ENCODE results near the gene SERPINA1.

The SERPINA1 gene

DNA sequence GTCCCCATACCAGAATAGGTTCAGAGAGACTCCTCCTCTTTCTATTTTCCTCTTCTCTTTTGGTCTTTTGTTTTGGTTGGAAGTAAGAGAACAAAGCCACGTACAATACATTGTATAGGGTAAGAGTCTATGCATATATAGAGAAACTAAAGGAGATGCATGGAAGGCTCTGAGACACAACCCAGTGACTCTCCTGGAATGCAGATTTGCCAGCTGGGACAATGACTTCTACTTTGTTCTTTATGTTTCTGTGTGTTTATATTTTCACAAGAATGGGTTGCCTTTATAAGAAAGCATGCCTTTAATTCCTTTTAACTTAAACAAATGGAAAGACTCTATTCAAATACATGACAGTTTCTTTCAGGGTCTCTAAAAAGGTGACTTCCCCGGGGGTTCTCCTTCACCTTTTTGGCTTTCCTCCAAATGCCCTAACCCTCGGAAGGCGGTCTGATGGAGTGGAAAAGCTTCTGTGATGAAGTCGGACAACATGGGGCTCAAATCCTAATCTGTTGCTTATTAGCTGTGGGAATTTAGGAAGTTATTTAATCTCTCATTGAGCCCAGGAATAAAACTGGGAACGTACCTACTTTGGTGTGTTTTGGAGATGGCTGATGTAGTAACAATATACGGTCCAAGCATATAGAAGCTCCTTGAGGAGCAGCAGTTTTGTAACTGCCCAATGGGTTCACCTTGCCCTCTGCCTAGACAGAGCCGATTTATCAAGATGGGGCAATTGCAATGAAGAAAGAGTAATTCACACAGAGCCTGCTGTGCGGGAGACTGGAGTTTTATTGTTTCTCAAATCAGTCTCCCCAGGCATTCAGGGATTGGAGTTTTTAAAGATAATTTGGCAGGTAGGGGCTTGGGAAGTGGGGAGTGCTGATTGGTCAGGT lies 9.1 kb upstream of the SERPINA1 start:
- DNase-seq (ENCODE audit: low read depth in 2 of 2), result no peak

DNA sequence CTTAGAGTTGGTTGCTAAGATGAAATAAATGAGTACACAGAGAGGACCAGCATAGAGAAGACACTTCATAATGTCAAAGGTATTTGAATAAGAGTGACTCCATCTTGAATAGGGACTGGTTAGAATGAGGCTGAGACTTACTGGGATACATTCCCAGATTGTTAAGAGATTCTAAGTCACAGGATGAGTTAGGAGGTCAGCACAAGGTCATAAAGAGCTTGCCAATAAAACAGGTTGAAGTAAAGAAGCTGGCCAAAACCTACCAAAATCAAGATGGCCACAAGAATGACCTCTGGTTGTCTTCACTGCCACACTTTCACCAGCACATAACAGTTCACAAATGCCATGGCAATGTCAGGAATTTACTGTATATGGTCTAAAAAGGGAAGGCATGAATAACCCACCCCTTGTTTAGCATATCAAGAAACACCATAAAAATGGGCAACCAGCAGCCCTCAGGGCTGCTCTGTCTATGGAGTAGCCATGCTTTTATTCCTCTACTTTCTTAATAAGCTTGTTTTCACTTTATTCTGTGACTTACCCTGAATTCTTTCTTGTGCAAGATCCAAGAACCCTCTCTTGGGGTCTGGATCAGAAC lies 8.3 kb upstream of the SERPINA1 start:
- DNase-seq (ENCODE audit: low read depth in 2 of 2), result no peak

DNA sequence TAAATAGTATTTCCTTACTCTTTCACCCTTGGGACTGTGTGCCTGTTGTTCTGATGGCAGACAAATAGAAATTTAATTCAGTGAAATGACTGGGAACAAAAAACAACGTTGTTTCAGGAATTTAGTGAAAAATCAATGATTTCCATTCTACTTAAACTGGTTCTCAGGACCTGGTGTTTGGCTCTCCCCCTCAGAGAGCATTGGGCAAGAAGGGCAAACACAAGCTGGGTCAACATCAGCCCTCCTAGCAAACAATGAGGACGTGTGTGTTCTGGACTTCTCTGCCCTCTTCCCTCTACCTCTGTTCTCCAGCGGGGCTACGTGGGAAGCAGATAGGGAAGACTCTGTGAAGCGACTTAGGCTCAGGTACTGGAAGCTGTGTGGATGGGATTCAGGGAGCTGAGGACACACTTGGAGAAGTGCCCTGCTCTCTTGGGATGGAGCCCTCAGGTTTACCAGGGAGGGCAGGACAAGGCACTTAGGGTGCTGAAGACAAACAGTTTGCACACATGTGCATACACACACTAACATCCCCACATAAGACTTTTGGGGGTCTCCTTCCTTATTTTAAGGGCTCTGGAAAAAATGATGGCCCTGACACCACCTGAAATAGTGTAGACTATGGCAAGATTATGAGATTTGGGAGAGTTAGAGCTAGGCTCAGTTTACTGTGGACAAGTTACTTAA lies 7.6 kb upstream of the SERPINA1 start:
- no peak for DNase-seq (ENCODE audit: low read depth in 2 of 2)

DNA sequence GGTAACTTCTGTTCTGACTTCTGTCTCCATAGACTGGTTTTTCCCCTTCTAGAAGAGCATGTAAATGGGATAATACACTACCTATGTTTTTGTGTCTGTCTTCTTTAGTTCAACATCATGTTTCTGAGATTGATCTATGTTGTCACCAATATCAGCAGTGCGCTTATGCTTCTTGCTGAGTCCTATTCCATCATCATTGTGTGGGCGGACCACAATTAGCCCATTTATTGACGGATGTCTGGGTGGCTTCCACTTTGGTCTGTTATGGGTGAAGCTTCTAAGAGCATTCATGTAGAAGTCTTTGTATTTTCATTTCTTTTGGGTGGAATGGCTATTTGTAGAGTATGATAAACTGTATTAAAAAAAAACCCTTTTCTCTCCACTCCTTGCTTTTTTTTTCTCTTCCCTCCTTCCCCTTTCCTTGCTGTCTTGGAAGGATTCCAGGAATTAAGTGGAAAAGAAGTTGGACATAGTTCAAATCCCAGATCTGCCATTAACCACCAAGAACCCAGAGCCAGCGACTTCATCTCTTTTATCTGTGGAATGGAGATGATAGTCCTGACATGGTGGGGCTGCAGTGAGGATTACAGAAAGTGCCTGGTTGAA lies 7.0 kb upstream of the SERPINA1 start:
- no peak for DNase-seq (ENCODE audit: low read depth in 2 of 2)

DNA sequence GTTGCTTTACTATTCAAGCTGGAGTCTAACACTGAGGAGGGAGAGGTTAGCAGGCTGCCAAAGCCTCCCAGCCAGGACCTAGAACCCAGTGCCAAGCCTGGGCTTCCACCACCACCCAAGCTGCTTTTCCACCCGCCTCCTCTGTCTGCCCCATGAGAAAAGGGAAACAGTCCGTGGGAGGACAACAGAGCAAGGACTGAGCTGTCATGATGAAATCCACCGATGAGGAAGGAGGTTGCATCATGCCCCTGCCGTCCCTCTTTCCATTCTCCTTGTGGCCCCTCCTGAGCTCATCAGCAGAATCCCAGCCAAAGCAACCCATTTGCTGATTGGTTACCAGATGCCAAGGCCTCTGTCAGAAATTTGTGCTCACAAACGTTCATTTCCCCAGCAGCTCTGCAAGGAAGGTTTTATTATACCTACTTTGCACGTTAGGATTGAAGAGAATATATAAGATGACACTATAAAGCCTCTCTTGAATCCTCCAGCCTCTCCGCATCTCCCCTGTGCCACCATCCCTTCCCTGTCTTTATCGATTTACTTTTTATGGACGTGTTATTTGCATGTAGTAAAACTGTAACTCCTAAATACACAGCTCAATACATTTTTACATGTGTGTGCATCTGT lies 6.3 kb upstream of the SERPINA1 start:
- DNase-seq (ENCODE audit: low read depth in 2 of 2), result no peak

DNA sequence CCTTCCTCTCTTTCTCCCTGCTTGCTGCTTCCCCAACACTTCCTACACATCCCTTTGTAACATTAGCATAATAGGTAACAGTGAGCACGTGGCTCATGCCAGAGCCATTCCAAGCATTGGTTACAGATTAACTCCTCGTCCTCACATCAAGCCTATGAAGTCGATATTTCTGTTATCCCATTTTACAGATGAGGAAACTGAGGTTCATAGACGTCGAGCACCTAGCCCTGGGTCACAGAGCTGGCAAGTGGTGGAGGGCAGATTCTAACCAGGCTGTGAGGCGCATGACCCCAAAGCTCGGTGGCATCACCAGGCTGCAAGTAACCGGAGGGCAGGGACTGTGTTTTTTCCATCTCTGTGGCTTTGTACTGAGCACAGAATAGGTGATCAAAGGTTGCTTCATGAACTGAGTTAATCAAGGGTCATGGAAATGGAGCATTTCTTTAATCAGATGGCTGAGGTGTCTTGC lies 5.7 kb upstream of the SERPINA1 start:
- no peak for DNase-seq (ENCODE audit: low read depth in 2 of 2)

DNA sequence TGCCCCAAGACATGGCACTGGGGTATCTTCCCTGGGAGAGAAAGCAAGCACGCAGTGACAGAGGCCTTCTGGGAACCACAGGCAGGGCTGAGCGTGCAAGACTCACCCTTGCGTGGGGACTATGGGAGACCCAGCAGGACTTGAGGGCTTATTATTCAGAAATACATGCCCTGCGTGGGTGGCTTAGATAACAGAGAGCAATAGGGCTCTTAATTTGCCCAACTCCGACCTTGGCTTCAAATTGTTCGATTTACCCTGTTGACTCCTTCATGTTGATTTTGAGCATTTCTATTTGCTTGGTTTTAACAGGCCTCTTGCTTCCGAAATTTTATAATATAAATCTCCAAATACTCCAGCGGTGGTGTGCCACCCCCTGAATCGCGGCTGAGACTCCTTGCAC lies 5.1 kb upstream of the SERPINA1 start:
- DNase-seq (ENCODE audit: low read depth in 2 of 2), result no peak

DNA sequence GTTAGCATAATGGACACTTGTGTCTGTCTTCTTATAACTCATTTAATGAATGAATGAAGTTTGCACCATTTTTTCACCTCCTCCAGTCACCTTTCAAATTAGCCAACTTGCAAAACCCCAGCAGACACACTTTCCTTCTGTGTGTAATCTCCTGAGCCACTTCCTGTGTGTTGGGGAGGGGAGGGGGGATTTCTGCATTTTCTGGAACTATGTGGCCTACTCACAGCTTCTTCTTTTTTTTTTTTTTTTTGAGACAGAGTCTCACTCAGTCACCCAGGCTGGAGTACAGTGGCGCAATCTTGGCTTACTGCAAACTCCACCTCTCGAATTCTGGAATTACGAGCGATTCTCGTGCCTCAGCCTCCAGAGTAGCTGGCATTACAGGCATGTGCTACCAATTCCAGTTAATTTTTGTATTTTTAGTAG lies 4.1 kb upstream of the SERPINA1 start:
- DNase-seq (ENCODE audit: low read depth in 2 of 2), result no peak

DNA sequence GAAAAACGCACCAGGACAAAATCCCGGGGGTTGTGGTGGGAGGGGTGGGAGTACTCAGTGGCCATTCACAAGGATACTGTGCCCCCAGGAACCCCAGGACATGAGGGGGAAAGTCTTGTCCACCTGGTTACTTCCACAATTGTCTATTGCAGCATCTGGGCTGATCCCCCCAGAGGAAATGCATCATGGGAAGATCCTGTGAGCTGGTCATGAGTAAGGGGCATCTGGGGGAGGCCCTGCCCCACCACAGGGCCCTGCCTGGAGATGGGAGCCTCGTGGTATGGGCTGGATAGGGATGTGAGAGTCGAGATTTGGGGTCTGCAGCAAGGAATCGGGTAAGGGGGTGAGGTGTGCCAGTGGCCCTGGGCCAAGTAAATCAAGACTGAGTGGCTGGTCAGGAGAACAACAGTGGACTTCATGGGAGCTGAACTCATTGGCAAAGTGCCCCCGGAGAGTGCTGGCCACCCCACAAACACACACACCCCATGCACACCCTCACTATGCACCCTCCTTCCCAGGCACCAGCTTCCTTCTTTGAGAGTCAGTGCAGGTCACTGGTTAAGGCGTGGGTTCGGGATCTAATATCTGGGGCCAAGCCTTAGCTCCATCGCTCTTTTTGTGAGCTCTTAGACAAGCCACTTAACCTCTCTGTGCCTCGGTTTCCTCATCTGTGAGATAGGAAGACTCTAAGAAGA lies 3.0 kb upstream of the SERPINA1 start:
- DNase-seq (ENCODE audit: low read depth in 2 of 2), result no peak

DNA sequence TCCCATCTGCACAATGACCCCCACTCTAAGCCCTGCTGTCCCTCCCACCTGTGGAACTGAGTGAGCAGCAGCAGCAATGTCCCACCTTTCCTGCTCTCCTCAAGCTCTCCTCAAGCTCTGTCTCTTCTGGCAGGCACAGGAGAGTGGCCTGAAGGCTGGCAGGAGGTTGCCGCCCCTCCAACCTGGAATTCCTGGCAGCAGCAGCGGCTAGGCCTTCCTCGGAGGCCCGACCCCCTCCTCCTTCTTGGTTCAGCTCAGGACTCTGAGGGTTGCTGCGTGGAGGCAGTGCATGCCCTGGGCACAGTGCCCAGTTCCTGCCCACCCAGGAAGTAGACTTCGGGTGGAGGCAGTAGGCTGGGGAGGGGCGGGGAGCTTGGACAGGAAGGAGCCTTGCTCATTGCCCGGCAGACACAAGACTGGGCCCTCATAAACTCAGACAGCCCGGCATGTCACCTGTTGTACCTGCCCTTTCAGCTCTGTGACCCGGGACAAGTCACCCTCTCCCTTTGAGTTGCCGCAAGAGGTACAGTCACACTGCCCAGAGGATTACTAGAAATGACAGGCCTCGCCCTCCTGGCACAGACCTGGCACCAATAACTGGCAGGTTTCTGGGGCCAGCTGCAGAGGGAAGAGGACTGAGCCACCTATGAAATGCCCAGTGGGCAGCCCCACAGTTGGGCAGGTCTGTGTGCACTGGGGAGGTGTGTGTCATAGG lies 2.1 kb upstream of the SERPINA1 start:
- no peak for DNase-seq (ENCODE audit: low read depth in 2 of 2)

DNA sequence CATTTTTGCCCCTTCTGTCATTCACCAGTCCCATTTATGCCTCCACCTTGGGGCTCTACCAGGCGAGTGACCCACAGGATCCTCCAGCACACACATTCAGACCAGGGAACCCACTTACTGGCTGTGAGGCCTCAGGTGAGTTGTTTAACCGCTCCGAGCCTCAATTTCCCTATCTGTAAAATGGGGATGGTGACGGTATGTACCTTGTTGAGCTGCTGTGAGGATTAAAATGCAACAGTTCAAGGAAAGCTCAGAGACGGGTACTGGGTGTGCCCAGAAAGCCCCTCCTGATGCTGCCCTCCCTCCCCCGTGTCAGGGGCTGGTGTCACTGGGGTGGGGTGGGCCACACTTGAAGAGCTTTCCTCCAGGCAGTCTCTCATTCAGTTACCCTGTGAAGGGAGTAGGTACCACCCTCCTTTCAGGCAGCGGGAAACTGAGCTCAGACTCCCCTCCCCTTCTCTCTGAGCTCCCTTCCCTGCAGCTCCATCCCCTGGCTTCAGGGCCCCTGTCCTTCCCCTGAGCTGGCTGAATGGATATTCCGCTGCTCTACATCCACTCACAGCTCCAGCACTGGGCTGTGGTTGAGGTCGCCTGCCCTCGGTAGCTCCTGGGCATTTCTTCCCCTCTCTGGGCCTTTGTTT lies 1.4 kb upstream of the SERPINA1 start:
- no peak for DNase-seq (ENCODE audit: low read depth in 2 of 2)

DNA sequence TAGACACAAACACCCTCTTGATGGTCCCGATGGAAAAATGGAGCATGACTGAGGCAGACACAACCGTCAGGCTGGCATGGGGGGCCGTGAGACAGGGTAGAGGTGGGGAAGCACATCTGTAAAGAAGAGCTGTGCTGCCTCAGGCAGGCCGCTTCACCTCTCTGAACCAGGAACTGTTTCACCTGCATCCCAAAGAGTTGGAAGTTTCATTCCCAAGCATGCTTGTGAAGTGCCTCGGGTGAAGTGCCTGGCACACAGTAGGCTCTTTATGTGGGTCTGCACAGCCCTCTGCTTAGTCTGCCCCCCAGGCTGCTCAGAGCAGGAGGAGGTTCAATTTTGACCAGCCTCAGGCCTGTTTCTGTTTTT lies 685 bp upstream of the SERPINA1 start:
- no peak for DNase-seq (ENCODE audit: low read depth in 2 of 2)

DNA sequence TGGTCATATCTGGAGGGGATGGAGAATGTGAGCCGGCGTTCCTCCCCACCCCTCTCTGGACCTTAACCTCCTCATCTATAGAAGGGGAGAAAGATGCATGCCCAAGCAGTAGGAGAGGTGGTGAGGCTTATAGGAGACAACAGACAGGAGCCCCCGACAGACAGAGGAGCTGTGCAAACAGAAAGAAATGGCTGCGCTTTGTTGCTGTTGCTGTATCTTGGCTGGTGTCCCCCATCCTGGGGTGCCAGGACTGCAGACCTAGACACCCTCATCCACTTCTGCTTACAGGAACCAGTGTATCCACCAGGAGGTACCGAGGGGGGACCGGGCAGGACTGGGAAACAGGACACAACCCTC lies 397 bp downstream of the SERPINA1 start:
- no peak for DNase-seq (ENCODE audit: low read depth in 2 of 2)

DNA sequence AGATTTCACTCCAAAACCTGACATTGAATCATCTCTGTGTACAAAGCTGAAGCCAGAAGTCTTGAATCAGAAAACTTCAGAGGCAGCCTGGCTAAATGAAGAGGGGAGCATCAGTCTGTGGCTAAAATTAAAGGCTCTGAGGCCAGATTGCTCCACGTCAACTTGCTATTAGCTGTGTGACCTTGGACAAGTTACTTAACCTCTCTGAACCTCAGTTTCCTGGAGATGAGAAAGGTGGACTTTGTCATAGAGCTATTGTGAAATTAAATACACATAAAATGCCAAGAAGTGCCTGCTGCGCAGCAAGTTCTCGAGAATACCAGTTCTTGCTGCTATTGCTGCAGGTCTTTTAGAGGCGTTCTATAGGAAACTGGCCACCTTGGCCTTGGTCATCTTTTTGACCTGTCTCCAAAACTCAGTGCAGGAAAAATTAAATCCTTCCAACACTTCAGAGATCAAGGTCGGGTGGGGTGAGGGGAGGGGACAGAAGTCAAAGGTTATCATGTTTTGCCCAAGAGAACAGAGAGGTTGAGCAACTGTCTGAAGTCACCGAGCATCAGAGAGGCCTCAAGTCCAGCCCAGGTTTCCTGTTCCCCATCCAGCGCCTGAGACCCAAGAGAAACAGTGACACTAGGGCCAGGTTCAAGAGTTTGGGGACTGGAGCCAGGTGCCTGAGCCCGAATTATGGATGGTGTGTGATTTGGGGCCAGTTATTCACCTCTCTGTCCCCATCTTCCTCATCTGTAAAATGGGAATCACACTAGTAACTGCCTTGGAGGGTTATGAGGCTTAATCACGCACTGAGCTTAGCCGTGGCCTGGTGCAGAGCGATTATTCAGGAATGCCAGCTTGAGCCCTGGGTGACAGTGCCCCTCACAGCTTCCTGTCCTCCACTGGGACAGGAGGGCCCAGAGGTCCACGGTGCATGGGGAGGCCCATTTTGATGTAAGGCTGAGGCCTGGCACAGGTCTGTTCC lies 1.1 kb downstream of the SERPINA1 start:
- DNase-seq (ENCODE audit: low read depth in 2 of 2), result no peak

DNA sequence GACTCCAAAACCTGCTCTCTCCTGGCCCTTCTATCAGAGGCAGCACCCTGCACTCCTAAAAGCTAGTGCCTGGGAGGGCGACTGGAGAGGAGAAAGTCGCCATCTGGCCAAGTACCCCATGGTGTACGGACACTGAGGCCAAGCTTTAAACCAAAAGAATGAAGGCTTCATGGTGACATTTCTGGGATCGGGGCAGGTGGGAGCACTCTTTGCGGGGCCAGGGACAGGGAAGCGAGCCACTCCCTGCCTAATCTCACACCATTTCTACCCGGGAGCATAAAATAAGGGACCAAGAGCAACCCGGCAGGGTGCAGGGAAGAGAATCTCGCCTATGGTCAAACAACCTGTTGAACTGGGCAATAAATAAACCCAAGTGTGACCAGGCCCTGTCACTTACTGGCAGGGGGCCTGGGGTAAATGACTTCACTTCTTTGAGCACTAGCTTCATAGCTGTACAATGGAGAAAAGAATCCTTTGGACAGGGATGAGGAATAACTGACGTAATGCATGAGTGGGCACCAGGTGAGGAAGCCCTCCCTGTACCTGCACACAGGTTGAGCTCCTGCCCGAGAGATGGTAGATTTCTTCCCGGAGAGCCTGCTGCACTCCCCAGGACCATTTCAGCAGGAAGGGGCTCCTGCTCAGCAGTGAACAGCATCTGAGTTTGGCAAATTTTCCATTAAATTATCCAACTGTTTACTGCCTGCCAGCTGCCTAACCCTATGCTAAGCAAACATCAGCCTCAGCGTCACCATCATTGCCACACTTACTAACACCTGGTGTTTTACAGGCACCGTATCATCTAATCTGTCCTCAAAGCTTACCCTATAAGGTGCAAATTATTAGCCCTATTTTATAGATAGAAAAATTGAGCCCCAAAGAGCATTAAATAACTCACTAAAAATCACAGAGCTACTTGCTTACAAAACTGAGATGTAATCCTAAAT lies 2.0 kb downstream of the SERPINA1 start:
- no peak for DNase-seq (ENCODE audit: low read depth in 2 of 2)

DNA sequence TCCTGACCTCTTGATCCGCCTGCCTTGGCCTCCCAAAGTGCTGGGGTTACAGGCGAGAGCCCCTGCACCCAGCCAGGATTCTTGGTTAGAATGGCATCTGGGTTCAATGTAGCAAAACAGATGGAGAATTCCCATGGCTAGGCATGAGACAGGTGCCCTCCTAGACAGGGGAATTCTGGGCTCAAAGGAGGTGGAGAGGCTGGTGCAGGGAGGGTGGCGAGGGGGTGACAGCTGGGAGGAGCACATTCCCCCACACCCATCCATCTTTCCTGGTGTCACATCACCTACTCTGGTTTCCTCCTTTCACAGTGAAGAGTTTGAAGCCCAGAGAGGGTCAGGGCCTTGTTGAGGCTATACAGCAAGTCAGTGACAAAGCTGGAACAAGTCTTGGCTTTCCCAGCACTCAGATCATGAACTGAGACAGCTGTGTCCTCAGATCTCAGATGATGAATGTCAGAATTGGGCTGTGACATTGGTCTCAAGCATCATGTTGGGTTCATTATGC lies 2.8 kb downstream of the SERPINA1 start:
- DNase-seq (ENCODE audit: low read depth in 2 of 2), result no peak

DNA sequence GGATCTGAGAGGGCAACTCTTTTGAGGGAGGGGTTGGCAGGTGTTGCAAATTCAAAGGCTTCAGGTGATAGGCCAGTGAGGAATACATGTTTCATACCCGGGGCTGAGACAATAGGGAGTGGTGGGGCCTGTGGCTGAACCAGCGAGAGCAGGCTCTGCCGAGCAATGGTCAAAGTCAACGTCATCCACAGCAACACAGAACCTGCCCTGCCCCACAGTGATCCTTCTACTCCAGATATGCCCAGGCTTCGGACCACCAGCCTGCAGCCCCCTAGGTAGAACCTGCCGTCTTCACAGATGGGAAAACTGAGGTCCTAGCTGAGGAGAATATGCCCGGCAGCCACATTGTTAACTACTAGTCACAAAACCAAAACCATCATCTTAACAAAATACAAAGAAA lies 4.1 kb downstream of the SERPINA1 start:
- DNase-seq (ENCODE audit: low read depth in 2 of 2), result no peak

DNA sequence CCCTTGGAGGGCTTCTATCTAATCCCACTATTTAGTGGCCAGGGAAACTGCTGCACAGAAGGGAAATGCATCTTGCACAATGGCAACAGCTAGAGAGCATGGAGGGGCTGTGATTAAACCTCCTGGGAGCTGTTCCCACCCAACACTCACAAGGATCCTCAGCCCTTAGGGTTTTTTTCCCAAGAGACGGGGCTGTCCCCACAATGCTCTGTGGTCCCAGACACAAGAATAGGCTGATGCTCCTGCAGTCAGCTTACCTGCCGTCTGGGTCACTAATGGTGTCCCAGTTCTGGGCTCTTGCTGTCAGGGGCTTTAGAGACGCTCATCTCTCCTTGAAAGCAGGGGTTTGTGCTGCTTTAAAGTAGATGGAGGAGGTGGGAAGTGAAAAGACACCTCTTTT lies 4.6 kb downstream of the SERPINA1 start:
- no peak for DNase-seq (ENCODE audit: low read depth in 2 of 2)
